SK-N-SH (cell line): ENCODE measurements around the gene MRNIP. TPM values are rescaled to one million over a fixed set of nuclear protein-coding genes. Genes with fewer than 3 reads are reported as not detected.
A peak's percentile ranks its signal among the peaks of the same experiment; 100 is the strongest.

Source experiments
- CTCF ChIA-PET: fragments of 300-600, 350-600 bp; formaldehyde crosslinking; extraction: SDS; loops from one replicate; lab custom pipeline; 2021; lab: Yijun Ruan, JAX
- POLR2A ChIA-PET: fragments of 350-600 bp; sonication (Branson Sonifier 250); formaldehyde crosslinking; extraction: SDS; loops from one replicate; lab custom pipeline; 2020; ENCODE audit warnings: antibody characterized with exemption, inconsistent platforms; lab: Yijun Ruan, JAX
- DNase-seq: peaks from one replicate; pipeline ENCODE4 v3.0.0; 2012
- H2AFZ ChIP-seq: fragments of 200-600 bp; sonication (generic); 2 replicates; pipeline ENCODE4 v1.8.1; 2016; ENCODE audit warnings: antibody characterized with exemption, mild to moderate bottlenecking, low read depth
- H3F3A ChIP-seq: fragments of 200-600 bp; sonication (generic); replicated peaks from 2 replicates; pipeline ENCODE3; 2016; ENCODE audit warnings: antibody characterized with exemption, mild to moderate bottlenecking; ENCODE audit not compliant: insufficient read depth
- H3K27ac ChIP-seq, 2 experiments: fragments of 200-500 bp in 1 of 2; fragments of 200-600 bp in 1 of 2; sonication (Bioruptor generic) in 1 of 2; sonication (generic), shearing (Covaris generic) in 1 of 2; 2 replicates each; pipeline versions ENCODE4 v1.5.1 to v1.6.1; 2014 to 2016; ENCODE audit warnings: low read depth in 2 of 2, inconsistent platforms in 1 of 2, low read length in 1 of 2, mild to moderate bottlenecking in 1 of 2, mixed read lengths in 1 of 2
- H3K27me3 ChIP-seq: fragments of 200-600 bp; sonication (generic), shearing (Covaris generic); 2 replicates; pipeline ENCODE4 v1.6.1; 2016; ENCODE audit warnings: mixed run types; ENCODE audit not compliant: insufficient read depth
- H3K36me3 ChIP-seq, 2 experiments: fragments of 200-500 bp in 1 of 2; fragments of 200-600 bp in 1 of 2; sonication (Bioruptor generic) in 1 of 2; sonication (generic) in 1 of 2; replicated peaks in 1 of 2; 2 replicates each; pipeline versions ENCODE3 to v1.5.1; 2014 to 2016; ENCODE audit warnings: low read length in 1 of 2, mild to moderate bottlenecking in 1 of 2; ENCODE audit not compliant: insufficient read depth in 2 of 2, control insufficient read depth in 1 of 2
- H3K4me1 ChIP-seq, 2 experiments: fragments of 200-500 bp in 1 of 2; fragments of 200-600 bp in 1 of 2; sonication (Bioruptor generic) in 1 of 2; sonication (generic), shearing (Covaris generic) in 1 of 2; 2 replicates each; pipeline versions ENCODE4 v1.5.1 to v1.6.1; 2014 to 2016; ENCODE audit warnings: low read depth in 1 of 2, low read length in 1 of 2, mixed run types in 1 of 2; ENCODE audit not compliant: insufficient read depth in 2 of 2, control insufficient read depth in 1 of 2
- H3K4me2 ChIP-seq: fragments of 200-600 bp; sonication (generic), shearing (Covaris generic); 2 replicates; pipeline ENCODE4 v1.6.1; 2017; ENCODE audit warnings: mixed run types
- H3K4me3 ChIP-seq, 2 experiments: fragments of 200-500 bp in 1 of 2; fragments of 200-600 bp in 1 of 2; sonication (Bioruptor generic) in 1 of 2; sonication (generic), shearing (Covaris generic) in 1 of 2; 2 replicates each; pipeline versions ENCODE4 v1.5.1 to v1.8.1; 2014 to 2016; ENCODE audit warnings: low read depth in 2 of 2, inconsistent platforms in 1 of 2, low read length in 1 of 2, mild to moderate bottlenecking in 1 of 2, mixed read lengths in 1 of 2, moderate library complexity in 1 of 2
- H3K79me2 ChIP-seq: fragments of 200-600 bp; sonication (generic); 2 replicates; pipeline ENCODE4 v1.8.1; 2017; ENCODE audit warnings: mild to moderate bottlenecking; ENCODE audit not compliant: insufficient read depth
- H3K9ac ChIP-seq: fragments of 200-600 bp; sonication (generic); 2 replicates; pipeline ENCODE4 v1.6.1; 2017; ENCODE audit warnings: mixed run types
- H3K9me2 ChIP-seq: fragments of 200-600 bp; sonication (generic); 2 replicates; pipeline ENCODE4 v1.6.1; 2017; ENCODE audit warnings: mixed run types
- H3K9me3 ChIP-seq: fragments of 200-600 bp; sonication (generic); 2 replicates; pipeline ENCODE4 v1.6.1; 2017; ENCODE audit warnings: mixed run types, mild to moderate bottlenecking, moderate library complexity
- H4K20me1 ChIP-seq: fragments of 200-600 bp; sonication (generic); 2 replicates; pipeline ENCODE4 v1.6.1; 2017; ENCODE audit warnings: mild to moderate bottlenecking, mixed run types; ENCODE audit not compliant: insufficient read depth
- CTCF ChIP-seq: fragments of 200-600 bp; sonication (generic); IDR thresholded peaks from 2 replicates; pipeline ENCODE4 v1.6.1; 2017; ENCODE audit warnings: antibody characterized with exemption, mild to moderate bottlenecking, moderate library complexity
- EZH2phosphoT487 ChIP-seq: fragments of 200-600 bp; sonication (generic); IDR thresholded peaks from 2 replicates; pipeline ENCODE4 v1.6.1; 2017; ENCODE audit warnings: low read depth, mixed run types, mild to moderate bottlenecking, antibody characterized with exemption, moderate library complexity, borderline replicate concordance
- FOXM1 ChIP-seq: IDR thresholded peaks from 2 replicates; pipeline ENCODE4 v1.4.0; 2012; ENCODE audit warnings: low read depth, mild to moderate bottlenecking
- IRF3 ChIP-seq: fragments of 150-350 bp; IDR thresholded peaks from 2 replicates; pipeline ENCODE4 v1.6.1; 2016; ENCODE audit warnings: mild to moderate bottlenecking, low read depth, low read length
- MAX ChIP-seq: IDR thresholded peaks from 2 replicates; pipeline ENCODE4 v1.4.0; 2012; ENCODE audit warnings: low read depth
- PBX3 ChIP-seq: IDR thresholded peaks from 2 replicates; pipeline ENCODE4; 2012
- POLR2AphosphoS5 ChIP-seq: IDR thresholded peaks from 2 replicates; pipeline ENCODE4 v1.6.1; 2012; ENCODE audit warnings: low read depth, low read length
- RCOR1 ChIP-seq: fragments of 150-350 bp; IDR thresholded peaks from 2 replicates; pipeline ENCODE4 v1.6.1; 2017; ENCODE audit warnings: antibody characterized with exemption, low read length
- REST ChIP-seq: IDR thresholded peaks from 2 replicates; pipeline ENCODE4 v1.6.1; 2012; ENCODE audit warnings: mild to moderate bottlenecking, low read depth, low read length, moderate library complexity
- RFX5 ChIP-seq: IDR thresholded peaks from 2 replicates; pipeline ENCODE4 v1.6.1; 2012; ENCODE audit warnings: mild to moderate bottlenecking, improper control_type of control experiment, low read length
- RXRA ChIP-seq: IDR thresholded peaks from 2 replicates; pipeline ENCODE4 v1.4.0; 2012; ENCODE audit warnings: low read depth, mild to moderate bottlenecking, borderline replicate concordance
- SIN3A ChIP-seq: IDR thresholded peaks from 2 replicates; pipeline ENCODE4 v1.6.1; 2012; ENCODE audit warnings: low read depth, mild to moderate bottlenecking, low read length, moderate library complexity, borderline replicate concordance
- SMC3 ChIP-seq: IDR thresholded peaks from 2 replicates; pipeline ENCODE4 v1.6.1; 2012; ENCODE audit warnings: low read depth, low read length, improper control_type of control experiment
- TAF1 ChIP-seq: IDR thresholded peaks from 2 replicates; pipeline ENCODE4 v1.6.1; 2012; ENCODE audit warnings: low read depth, mild to moderate bottlenecking, low read length, moderate library complexity, borderline replicate concordance
- YY1 ChIP-seq: IDR thresholded peaks from 2 replicates; pipeline ENCODE4 v1.4.0; 2012; ENCODE audit warnings: low read depth, mild to moderate bottlenecking
- ZBTB33 ChIP-seq: IDR thresholded peaks from 2 replicates; pipeline ENCODE4 v1.4.0; 2012; ENCODE audit warnings: low read depth, borderline replicate concordance
- WGBS: methylation state at CpG from one replicate; pipeline ENCODE4 v1.1.6; 2017; ENCODE audit warnings: low lambda C conversion rate; 5-methylcytosine and 5-hydroxymethylcytosine counted together
- polyA plus RNA-seq, 3 experiments: library from polyadenylated mRNA; depleted of rRNA; stranded (reverse); fragments of >200 nt; gene quantifications; 2 replicates each; pipeline ENCODE4 v1.2.3, GENCODE V29; 2012

Gene MRNIP
- polyA plus RNA-seq, 1 of the 3 experiments (the other 2 are of a cell fraction), result 32.8 TPM

GRCh38 chr5:179869641-179870402 lies 11.2 kb upstream of the MRNIP start:
- Histone ChIP-seq H4K20me1 (no peaks in the 10 kb centered on the region), H3K27me3 (no peaks in the 10 kb centered on the region), H3K9ac (no peak overlapping the region), H3F3A (no peaks in the 10 kb centered on the region), H3K36me3 (peaks cover 0 to 77% of the 10 kb centered on the region in 2 experiments), H3K4me2 (no peak overlapping the region), H3K4me1 (no peaks in the 10 kb centered on the region), H3K9me2 (no peaks in the 10 kb centered on the region), H3K79me2 (no peaks in the 10 kb centered on the region), H3K4me3 (no peak overlapping the region), H2AFZ (no peak overlapping the region), H3K9me3 (no peaks in the 10 kb centered on the region), H3K27ac (no peak overlapping the region)
- WGBS, result 98% methylated on average over 6 of the region's 16 CpGs
- TF ChIP-seq TAF1 (no peak), RXRA (no peak), YY1 (no peak), CTCF (no peak), PBX3 (no peak), POLR2AphosphoS5 (no peak), MAX (no peak), EZH2phosphoT487 (no peak), FOXM1 (no peak)
- DNase-seq, result peak; percentile 46
- ChIA-PET CTCF (interaction anchor here (0.6 to 1.6 kb wide), 6 partner anchors 8 to 42 kb away, joined by 3 to 6 read pairs (median 4); no protein-coding TSS in a partner anchor), POLR2A (no interaction called here)

GRCh38 chr5:179869101-179869500 lies 10.5 kb upstream of the MRNIP start:
- POLR2A ChIA-PET, result no interaction called here

More at GRCh38 chr5:179869101-179869500, 10.5 kb upstream of the MRNIP start:
- H3K27ac ChIP-seq, result no peak overlapping the region
- CTCF ChIA-PET, result interaction anchor here (0.9 kb wide), 2 partner anchors 11 to 18 kb away, joined by 3 read pairs; no protein-coding TSS in a partner anchor
- no peak overlapping the region for H2AFZ ChIP-seq
- no peaks in the 10 kb centered on the region for H3K79me2 ChIP-seq
- H4K20me1 ChIP-seq, result no peaks in the 10 kb centered on the region
- 83% methylated on average over 2 of the region's 5 CpGs for WGBS
- peak; percentile 12 for DNase-seq
- H3F3A ChIP-seq, result no peaks in the 10 kb centered on the region
- H3K4me1 ChIP-seq, result no peaks in the 10 kb centered on the region
- TF ChIP-seq ZBTB33, result no peak
- no peak for TF ChIP-seq RFX5
- no peak for TF ChIP-seq REST
- TF ChIP-seq RCOR1, result no peak
- TF ChIP-seq SIN3A, result no peak
- TF ChIP-seq IRF3, result no peak
- TF ChIP-seq SMC3, result no peak
- H3K27me3 ChIP-seq, result no peaks in the 10 kb centered on the region
- no peak overlapping the region for H3K4me2 ChIP-seq
- H3K9me2 ChIP-seq, result no peaks in the 10 kb centered on the region
- H3K9me3 ChIP-seq, result no peaks in the 10 kb centered on the region
- peaks cover 2 to 74% of the 10 kb centered on the region in 2 experiments for H3K36me3 ChIP-seq
- no peak overlapping the region for H3K4me3 ChIP-seq
- no peak overlapping the region for H3K9ac ChIP-seq
